ENCODE measurements around the gene LRRC8B. TPM values are rescaled to one million over a fixed set of nuclear protein-coding genes. Genes with fewer than 3 reads are reported as not detected.

Gene LRRC8B
- total and polyA plus RNA-seq, 9 of the 15 experiments (the other 6 are each of a cell fraction or from before 2014, with no cell fraction given): 4.3 to 43.7 (median 14.4) TPM

DNA sequence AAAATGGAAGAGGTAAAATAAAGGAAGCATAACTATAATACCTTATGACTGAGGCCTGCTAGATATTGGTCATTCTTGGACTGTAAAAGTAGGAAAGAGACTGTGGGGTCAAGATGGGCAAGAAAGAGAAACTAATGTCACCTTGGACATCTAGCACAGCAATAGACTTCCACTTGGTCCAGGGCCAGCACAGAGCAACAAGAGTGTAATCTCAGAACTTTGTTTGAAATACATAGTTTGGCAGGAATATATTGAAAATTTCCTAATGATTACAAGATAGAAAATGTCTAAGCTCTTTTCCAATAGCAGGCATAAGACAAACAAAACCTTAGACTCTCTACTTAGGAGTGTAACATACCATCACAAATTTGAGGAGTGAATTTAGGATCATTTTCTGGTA is 112.9 kb downstream of the LRRC8B start:
- H4K20me1 ChIP-seq (replicated peaks; ENCODE audit: control insufficient read depth, insufficient read depth, low read length): no peaks in the 10 kb centered on the region
- no peak for TF ChIP-seq CBFB (CRISPR knock-in tag; IDR thresholded peaks at IDR 0.05)
- TF ChIP-seq GTF2A2 (tag; IDR thresholded peaks at IDR 0.05): no peak
- no peak for TF ChIP-seq TGIF2 (CRISPR knock-in tag; IDR thresholded peaks at IDR 0.05)
- TF ChIP-seq, protein P1, sequence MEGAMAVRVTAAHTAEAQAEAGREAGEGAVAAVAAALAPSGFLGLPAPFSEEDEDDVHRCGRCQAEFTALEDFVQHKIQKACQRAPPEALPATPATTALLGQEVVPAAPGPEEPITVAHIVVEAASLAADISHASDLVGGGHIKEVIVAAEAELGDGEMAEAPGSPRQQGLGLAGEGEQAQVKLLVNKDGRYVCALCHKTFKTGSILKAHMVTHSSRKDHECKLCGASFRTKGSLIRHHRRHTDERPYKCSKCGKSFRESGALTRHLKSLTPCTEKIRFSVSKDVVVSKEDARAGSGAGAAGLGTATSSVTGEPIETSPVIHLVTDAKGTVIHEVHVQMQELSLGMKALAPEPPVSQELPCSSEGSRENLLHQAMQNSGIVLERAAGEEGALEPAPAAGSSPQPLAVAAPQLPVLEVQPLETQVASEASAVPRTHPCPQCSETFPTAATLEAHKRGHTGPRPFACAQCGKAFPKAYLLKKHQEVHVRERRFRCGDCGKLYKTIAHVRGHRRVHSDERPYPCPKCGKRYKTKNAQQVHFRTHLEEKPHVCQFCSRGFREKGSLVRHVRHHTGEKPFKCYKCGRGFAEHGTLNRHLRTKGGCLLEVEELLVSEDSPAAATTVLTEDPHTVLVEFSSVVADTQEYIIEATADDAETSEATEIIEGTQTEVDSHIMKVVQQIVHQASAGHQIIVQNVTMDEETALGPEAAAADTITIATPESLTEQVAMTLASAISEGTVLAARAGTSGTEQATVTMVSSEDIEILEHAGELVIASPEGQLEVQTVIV (CRISPR knock-in tag; IDR thresholded peaks at IDR 0.05; ENCODE audit: borderline replicate concordance): no peak
- TF ChIP-seq, protein P2, sequence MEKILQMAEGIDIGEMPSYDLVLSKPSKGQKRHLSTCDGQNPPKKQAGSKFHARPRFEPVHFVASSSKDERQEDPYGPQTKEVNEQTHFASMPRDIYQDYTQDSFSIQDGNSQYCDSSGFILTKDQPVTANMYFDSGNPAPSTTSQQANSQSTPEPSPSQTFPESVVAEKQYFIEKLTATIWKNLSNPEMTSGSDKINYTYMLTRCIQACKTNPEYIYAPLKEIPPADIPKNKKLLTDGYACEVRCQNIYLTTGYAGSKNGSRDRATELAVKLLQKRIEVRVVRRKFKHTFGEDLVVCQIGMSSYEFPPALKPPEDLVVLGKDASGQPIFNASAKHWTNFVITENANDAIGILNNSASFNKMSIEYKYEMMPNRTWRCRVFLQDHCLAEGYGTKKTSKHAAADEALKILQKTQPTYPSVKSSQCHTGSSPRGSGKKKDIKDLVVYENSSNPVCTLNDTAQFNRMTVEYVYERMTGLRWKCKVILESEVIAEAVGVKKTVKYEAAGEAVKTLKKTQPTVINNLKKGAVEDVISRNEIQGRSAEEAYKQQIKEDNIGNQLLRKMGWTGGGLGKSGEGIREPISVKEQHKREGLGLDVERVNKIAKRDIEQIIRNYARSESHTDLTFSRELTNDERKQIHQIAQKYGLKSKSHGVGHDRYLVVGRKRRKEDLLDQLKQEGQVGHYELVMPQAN (IDR thresholded peaks at IDR 0.05; ENCODE audit: borderline replicate concordance): no peak
- TF ChIP-seq ZFX (CRISPR knock-in tag; IDR thresholded peaks at IDR 0.05): no peak
- in situ Hi-C loops (cut with MboI) (no loop called here), intact Hi-C loops (cut with micrococcal nuclease) (loop anchor here (2.0 kb wide), 1 partner anchor 13 kb away; no protein-coding TSS in a partner anchor)
- no peaks in the 10 kb centered on the region for H3K36me3 ChIP-seq (ENCODE audit: control insufficient read depth, insufficient read depth, low read length)
- no peak for ATAC-seq
- no peak overlapping the region for H3K4me2 ChIP-seq (ENCODE audit: insufficient read depth, low read length)
- H3K9ac ChIP-seq (ENCODE audit: insufficient read depth in 1 of 2, low read depth in 2 of 2, low read length in 2 of 2): no peak overlapping the region
- no peaks in the 10 kb centered on the region for H3K27me3 ChIP-seq (ENCODE audit: control insufficient read depth in 2 of 2, insufficient read depth in 2 of 2, low read length in 2 of 2)
- no peak overlapping the region for H3K4me3 ChIP-seq
- H3K27ac ChIP-seq (ENCODE audit: extremely low read depth, low read depth, low read length): no peak overlapping the region
- POLR2A ChIA-PET: interaction anchor here (0.9 to 1.9 kb wide), 2 partner anchors 23 to 126 kb away, joined by 3 to 5 read pairs; no protein-coding TSS in a partner anchor
- H3K4me1 ChIP-seq (replicated peaks in 1 of 2; ENCODE audit: control insufficient read depth in 2 of 2, insufficient read depth in 2 of 2, low read length in 2 of 2): peaks cover 6 to 15% of the 10 kb centered on the region in 2 experiments
- CTCF ChIA-PET (ENCODE audit: low intra/inter-chr PET ratio): no interaction called here
- H3K9me1 ChIP-seq (ENCODE audit: control insufficient read depth, insufficient read depth, low read length): no peaks in the 10 kb centered on the region
- DNase-seq (ENCODE audit: extremely low read depth in 1 of 4, low spot score in 3 of 4): no peak
- no TSS peak for BruUV-seq (replicated peaks)
- no peak overlapping the region for H2AFZ ChIP-seq (ENCODE audit: low read depth, low read length)
- H3K9me3 ChIP-seq (replicated peaks; ENCODE audit: control insufficient read depth, insufficient read depth, low read depth, low read length): no peaks in the 10 kb centered on the region
- H3K79me2 ChIP-seq (ENCODE audit: control insufficient read depth, insufficient read depth, low read length): peaks cover 57% of the 10 kb centered on the region
- no peak for FAIRE-seq
